Measurements from ENCODE around the gene EXOC6B.

EXOC6B gene

GRCh38 chr2:72165792-72166191 lies 660.0 kb downstream of the EXOC6B start:
- no peak overlapping the region for H3K4ac ChIP-seq (ENCODE audit: low read depth, low read length)
- H3K4me3 ChIP-seq (ENCODE audit: low read length), result no peak overlapping the region
- no peak overlapping the region for H2AK5ac ChIP-seq (ENCODE audit: low read length)
- H3K23ac ChIP-seq (ENCODE audit: low read length), result no peak overlapping the region
- no peak overlapping the region for H3K9ac ChIP-seq (ENCODE audit: low read length)
- H3K4me1 ChIP-seq (ENCODE audit: control insufficient read depth, low read depth, low read length), result no peaks in the 10 kb centered on the region
- H4K8ac ChIP-seq (ENCODE audit: low read depth, low read length), result no peak overlapping the region
- no peaks in the 10 kb centered on the region for H3K36me3 ChIP-seq (ENCODE audit: control insufficient read depth, insufficient read depth, low read length)
- H2BK15ac ChIP-seq (replicated peaks; ENCODE audit: low read depth), result no peak overlapping the region
- H3K27ac ChIP-seq (ENCODE audit: low read depth, low read length), result no peak overlapping the region
- no CpG with 5 or more reads among the region's 3 CpGs for WGBS (ENCODE audit: extremely low coverage, insufficient coverage, low lambda C conversion rate)
- no peak overlapping the region for H3K4me2 ChIP-seq (ENCODE audit: low read length)
- H2BK5ac ChIP-seq (ENCODE audit: low read length), result no peak overlapping the region
- H3K18ac ChIP-seq (ENCODE audit: low read length), result no peak overlapping the region
- H3K79me2 ChIP-seq (ENCODE audit: control insufficient read depth, insufficient read depth, low read length), result no peaks in the 10 kb centered on the region
- H3K79me1 ChIP-seq (ENCODE audit: low read length), result no peaks in the 10 kb centered on the region
- no peak overlapping the region for H4K5ac ChIP-seq (ENCODE audit: low read length)
- H3K56ac ChIP-seq (ENCODE audit: low read length), result no peak overlapping the region
- no peak overlapping the region for H2BK120ac ChIP-seq (ENCODE audit: low read depth, low read length)
- H3K27me3 ChIP-seq (ENCODE audit: insufficient read depth, low read length, poor library complexity), result no peaks in the 10 kb centered on the region
- no peak for DNase-seq

GRCh38 chr2:72162574-72162973 lies 663.3 kb downstream of the EXOC6B start:
- Histone ChIP-seq H3K56ac (ENCODE audit: low read length) (no peak overlapping the region), H2BK15ac (replicated peaks; ENCODE audit: low read depth) (no peak overlapping the region), H2AK5ac (ENCODE audit: low read length) (no peak overlapping the region), H4K5ac (ENCODE audit: low read length) (no peak overlapping the region), H3K27ac (ENCODE audit: low read depth, low read length) (no peak overlapping the region), H3K27me3 (ENCODE audit: insufficient read depth, low read length, poor library complexity) (no peaks in the 10 kb centered on the region), H3K4ac (ENCODE audit: low read depth, low read length) (no peak overlapping the region), H2BK120ac (ENCODE audit: low read depth, low read length) (no peak overlapping the region), H3K4me2 (ENCODE audit: low read length) (no peak overlapping the region), H2BK5ac (ENCODE audit: low read length) (no peak overlapping the region), H3K23ac (ENCODE audit: low read length) (no peak overlapping the region), H3K4me1 (ENCODE audit: control insufficient read depth, low read depth, low read length) (no peaks in the 10 kb centered on the region), H3K79me1 (ENCODE audit: low read length) (no peaks in the 10 kb centered on the region), H3K4me3 (ENCODE audit: low read length) (no peak overlapping the region), H3K9ac (ENCODE audit: low read length) (no peak overlapping the region), H3K18ac (ENCODE audit: low read length) (no peak overlapping the region), H3K79me2 (ENCODE audit: control insufficient read depth, insufficient read depth, low read length) (no peaks in the 10 kb centered on the region), H4K8ac (ENCODE audit: low read depth, low read length) (no peak overlapping the region), H3K36me3 (ENCODE audit: control insufficient read depth, insufficient read depth, low read length) (no peaks in the 10 kb centered on the region)
- WGBS (ENCODE audit: extremely low coverage, insufficient coverage, low lambda C conversion rate), result no CpG with 5 or more reads among the region's 5 CpGs
- no peak for DNase-seq

- Histone ChIP-seq H2BK120ac (ENCODE audit: low read depth, low read length) (no peak overlapping the region), H3K56ac (ENCODE audit: low read length) (no peak overlapping the region), H3K18ac (ENCODE audit: low read length) (no peak overlapping the region), H3K9ac (ENCODE audit: low read length) (no peak overlapping the region), H4K8ac (ENCODE audit: low read depth, low read length) (no peak overlapping the region), H3K36me3 (ENCODE audit: control insufficient read depth, insufficient read depth, low read length) (no peaks in the 10 kb centered on the region), H3K27me3 (ENCODE audit: insufficient read depth, low read length, poor library complexity) (no peaks in the 10 kb centered on the region), H4K5ac (ENCODE audit: low read length) (no peak overlapping the region), H3K79me1 (ENCODE audit: low read length) (no peaks in the 10 kb centered on the region), H3K4me1 (ENCODE audit: control insufficient read depth, low read depth, low read length) (no peaks in the 10 kb centered on the region), H3K4me2 (ENCODE audit: low read length) (no peak overlapping the region), H3K79me2 (ENCODE audit: control insufficient read depth, insufficient read depth, low read length) (no peaks in the 10 kb centered on the region), H2BK15ac (replicated peaks; ENCODE audit: low read depth) (no peak overlapping the region), H2AK5ac (ENCODE audit: low read length) (no peak overlapping the region), H3K4ac (ENCODE audit: low read depth, low read length) (no peak overlapping the region), H2BK5ac (ENCODE audit: low read length) (no peak overlapping the region), H3K4me3 (ENCODE audit: low read length) (no peak overlapping the region), H3K27ac (ENCODE audit: low read depth, low read length) (no peak overlapping the region), H3K23ac (ENCODE audit: low read length) (no peak overlapping the region)
- no peak for DNase-seq
- WGBS (ENCODE audit: extremely low coverage, insufficient coverage, low lambda C conversion rate), result no CpG with 5 or more reads among the region's 12 CpGs
These were observed 666.4 kb downstream of the EXOC6B start for GRCh38 chr2:72159211-72159993.

GRCh38 chr2:72157871-72158771 lies 667.7 kb downstream of the EXOC6B start:
- Histone ChIP-seq H3K9ac (ENCODE audit: low read length) (no peak overlapping the region), H2BK120ac (ENCODE audit: low read depth, low read length) (no peak overlapping the region), H4K8ac (ENCODE audit: low read depth, low read length) (no peak overlapping the region), H3K27ac (ENCODE audit: low read depth, low read length) (no peak overlapping the region), H3K4ac (ENCODE audit: low read depth, low read length) (no peak overlapping the region), H3K36me3 (ENCODE audit: control insufficient read depth, insufficient read depth, low read length) (no peaks in the 10 kb centered on the region), H3K18ac (ENCODE audit: low read length) (no peak overlapping the region), H3K4me2 (ENCODE audit: low read length) (no peak overlapping the region), H3K4me1 (ENCODE audit: control insufficient read depth, low read depth, low read length) (no peaks in the 10 kb centered on the region), H3K56ac (ENCODE audit: low read length) (no peak overlapping the region), H3K79me1 (ENCODE audit: low read length) (no peaks in the 10 kb centered on the region), H3K4me3 (ENCODE audit: low read length) (no peak overlapping the region), H3K27me3 (ENCODE audit: insufficient read depth, low read length, poor library complexity) (no peaks in the 10 kb centered on the region), H4K5ac (ENCODE audit: low read length) (no peak overlapping the region), H2BK5ac (ENCODE audit: low read length) (no peak overlapping the region), H2BK15ac (replicated peaks; ENCODE audit: low read depth) (no peak overlapping the region), H3K23ac (ENCODE audit: low read length) (no peak overlapping the region), H3K79me2 (ENCODE audit: control insufficient read depth, insufficient read depth, low read length) (no peaks in the 10 kb centered on the region), H2AK5ac (ENCODE audit: low read length) (no peak overlapping the region)
- no peak for DNase-seq
- WGBS (ENCODE audit: extremely low coverage, insufficient coverage, low lambda C conversion rate), result no CpG with 5 or more reads among the region's 8 CpGs

- no peak overlapping the region for H3K9ac ChIP-seq (ENCODE audit: low read length)
- H3K4me3 ChIP-seq (ENCODE audit: low read length), result no peak overlapping the region
- H2BK120ac ChIP-seq (ENCODE audit: low read depth, low read length), result no peak overlapping the region
- H2BK5ac ChIP-seq (ENCODE audit: low read length), result no peak overlapping the region
- WGBS (ENCODE audit: extremely low coverage, insufficient coverage, low lambda C conversion rate), result no CpG with 5 or more reads among the region's 2 CpGs
- no peak for DNase-seq
- no peak overlapping the region for H3K27ac ChIP-seq (ENCODE audit: low read depth, low read length)
- H2AK5ac ChIP-seq (ENCODE audit: low read length), result no peak overlapping the region
- H3K4me1 ChIP-seq (ENCODE audit: control insufficient read depth, low read depth, low read length), result no peaks in the 10 kb centered on the region
- H3K79me2 ChIP-seq (ENCODE audit: control insufficient read depth, insufficient read depth, low read length), result no peaks in the 10 kb centered on the region
- no peak overlapping the region for H3K23ac ChIP-seq (ENCODE audit: low read length)
- no peaks in the 10 kb centered on the region for H3K27me3 ChIP-seq (ENCODE audit: insufficient read depth, low read length, poor library complexity)
- H3K36me3 ChIP-seq (ENCODE audit: control insufficient read depth, insufficient read depth, low read length), result no peaks in the 10 kb centered on the region
- no peak overlapping the region for H3K56ac ChIP-seq (ENCODE audit: low read length)
- H4K8ac ChIP-seq (ENCODE audit: low read depth, low read length), result no peak overlapping the region
- H2BK15ac ChIP-seq (replicated peaks; ENCODE audit: low read depth), result no peak overlapping the region
- no peaks in the 10 kb centered on the region for H3K79me1 ChIP-seq (ENCODE audit: low read length)
- no peak overlapping the region for H3K18ac ChIP-seq (ENCODE audit: low read length)
- no peak overlapping the region for H4K5ac ChIP-seq (ENCODE audit: low read length)
- no peak overlapping the region for H3K4me2 ChIP-seq (ENCODE audit: low read length)
- no peak overlapping the region for H3K4ac ChIP-seq (ENCODE audit: low read depth, low read length)
These were observed 669.0 kb downstream of the EXOC6B start for GRCh38 chr2:72156872-72157271.
